Gastroesophageal sphincter (tissue), 4 donors: ENCODE data around the gene GLS2. TPM values are rescaled to one million over a fixed set of nuclear protein-coding genes. Genes with fewer than 3 reads are reported as not detected.
"Not testable (repeated sequence)": the region's sequence is repeated elsewhere in the genome, so short reads cannot be mapped to it uniquely, and the experiment has no call there.

Source experiments
- ATAC-seq: fragments of 150-250 bp; one replicate; pipeline ENCODE4 v1.9.1; 2016; ENCODE audit warnings: mild to moderate bottlenecking, moderate library complexity
- H3K27ac ChIP-seq, 4 donors: fragments of 200-600 bp; sonication (generic) in 3 of 4; 1 replicate in 3 of 4; 2 replicates in 1 of 4; pipeline ENCODE4 v1.5.1; 2016 to 2019
- H3K27me3 ChIP-seq: fragments of 200-600 bp; sonication (generic); one replicate; pipeline ENCODE4 v1.5.1; 2019
- H3K36me3 ChIP-seq, 2 donors: fragments of 200-600 bp; sonication (generic); one replicate each; pipeline ENCODE4 v1.5.1; 2019; ENCODE audit warnings: control low read depth in 1 of 2
- H3K4me1 ChIP-seq, 3 donors: fragments of 200-600 bp; sonication (generic); 1 replicate in 2 of 3; 2 replicates in 1 of 3; pipeline ENCODE4 v1.5.1; 2016 to 2019; ENCODE audit warnings: control low read depth in 2 of 3
- H3K4me3 ChIP-seq, 2 donors: fragments of 200-600 bp; sonication (generic); one replicate each; pipeline ENCODE4 v1.5.1; 2019; ENCODE audit warnings: mild to moderate bottlenecking in 1 of 2, moderate library complexity in 1 of 2
- H3K9me3 ChIP-seq, 3 donors: fragments of 200-600 bp; sonication (generic); one replicate each; pipeline ENCODE4 v1.5.1; 2017 to 2019; ENCODE audit warnings: control low read depth in 2 of 3
- CTCF ChIP-seq, 4 experiments: fragments of 200-600 bp in 2 of 4; fragments of 450-650 bp in 2 of 4; sonication (generic) in 1 of 4; IDR thresholded peaks; one replicate each; pipeline ENCODE4 v1.5.1; 2017 to 2019; ENCODE audit warnings: antibody characterized with exemption in 4 of 4, mild to moderate bottlenecking in 2 of 4, moderate library complexity in 2 of 4
- EP300 ChIP-seq: sonication (generic); formaldehyde crosslinking; IDR thresholded peaks from one replicate; pipeline ENCODE4 v1.6.1; 2017; ENCODE audit warnings: antibody characterized with exemption, mild to moderate bottlenecking
- POLR2A ChIP-seq, 2 donors: fragments of 450-650 bp; IDR thresholded peaks; one replicate each; pipeline ENCODE4 v1.6.1; 2017; ENCODE audit warnings: antibody characterized with exemption in 2 of 2, mild to moderate bottlenecking in 2 of 2, moderate library complexity in 1 of 2
- POLR2AphosphoS5 ChIP-seq: sonication (generic); formaldehyde crosslinking; IDR thresholded peaks from one replicate; pipeline ENCODE4 v1.6.1; 2017; ENCODE audit warnings: antibody characterized with exemption
- WGBS, 2 donors: methylation state at CpG; one replicate each; pipeline ENCODE4 v1.1.5; 2018; ENCODE audit warnings: low coverage in 1 of 2; 5-methylcytosine and 5-hydroxymethylcytosine counted together
- total RNA-seq, 4 donors: library from RNA; depleted of rRNA; stranded (reverse); fragments of >200 nt; gene quantifications; one replicate each; pipeline ENCODE4 v1.1.0, GENCODE V29; 2016

Gene GLS2
- total RNA-seq, 4 donors from 2014 or later = 1.1 to 4.1 (median 1.6) TPM

- Histone ChIP-seq H3K9me3 (no peaks in the 10 kb centered on the region), H3K4me3 (no peak overlapping the region), H3K27ac (no peak overlapping the region), H3K4me1 (peaks cover 0 to 4% (median 0%) of the 10 kb centered on the region in 3 donors), H3K36me3 (no peaks in the 10 kb centered on the region), H3K27me3 (no peaks in the 10 kb centered on the region)
- TF ChIP-seq POLR2A (IDR thresholded peaks at IDR 0.05) (no peak), CTCF (IDR thresholded peaks at IDR 0.05) (no peak), EP300 (no peak), POLR2AphosphoS5 (no peak)
- 92% methylated on average over 9 to 14 of the region's 16 CpGs for WGBS, 2 donors
- ATAC-seq = no peak
Measured at GRCh38 chr12:56510786-56511185, 22.8 kb upstream of the GLS2 start.

GRCh38 chr12:56499879-56500278, 11.9 kb upstream of the GLS2 start:
- not testable (repeated sequence) for H3K27me3 ChIP-seq, ATAC-seq, H3K9me3 ChIP-seq, H3K36me3 ChIP-seq, H3K27ac ChIP-seq, H3K4me3 ChIP-seq, H3K4me1 ChIP-seq
- 80 to 85% methylated on average over 2 to 11 of the region's 13 CpGs for WGBS, 2 donors

GRCh38 chr12:56499452-56499851, 11.5 kb upstream of the GLS2 start:
- H3K4me1 ChIP-seq, H3K9me3 ChIP-seq, ATAC-seq, H3K27me3 ChIP-seq, H3K36me3 ChIP-seq, H3K27ac ChIP-seq, H3K4me3 ChIP-seq: not testable (repeated sequence)
- WGBS, 2 donors = 65 to 75% methylated on average over 3 to 8 of the region's 9 CpGs

- H3K36me3 ChIP-seq, H3K27me3 ChIP-seq, H3K27ac ChIP-seq, ATAC-seq, H3K9me3 ChIP-seq, H3K4me3 ChIP-seq, H3K4me1 ChIP-seq: not testable (repeated sequence)
- 80 to 83% methylated on average over 13 of the region's 14 CpGs for WGBS, 2 donors
Measured at GRCh38 chr12:56498126-56498902, 10.4 kb upstream of the GLS2 start.

- not testable (repeated sequence) for H3K27ac ChIP-seq, H3K36me3 ChIP-seq, H3K27me3 ChIP-seq, ATAC-seq, H3K9me3 ChIP-seq, H3K4me1 ChIP-seq
- peak in 3 of 4 experiments; percentile 18 to 46 (median 26) for TF ChIP-seq CTCF (IDR thresholded peaks at IDR 0.05)
- 10% methylated on average over 2 of the region's 17 CpGs; no CpG with 5 or more reads in 1 of the 2 donors for WGBS, 2 donors
- peak overlapping the region in 1 of 2 donors; percentile 27 for H3K4me3 ChIP-seq
Measured at GRCh38 chr12:56496704-56497103, 8.7 kb upstream of the GLS2 start.

GRCh38 chr12:56494481-56494880, 6.5 kb upstream of the GLS2 start:
- H3K4me1 ChIP-seq, ATAC-seq, H3K36me3 ChIP-seq, H3K27ac ChIP-seq, H3K27me3 ChIP-seq, H3K9me3 ChIP-seq, H3K4me3 ChIP-seq: not testable (repeated sequence)
- no CpG with 5 or more reads among the region's 27 CpGs for WGBS, 2 donors

GRCh38 chr12:56494106-56494415, 6.1 kb upstream of the GLS2 start:
- not testable (repeated sequence) for H3K27ac ChIP-seq, ATAC-seq, H3K36me3 ChIP-seq, H3K4me1 ChIP-seq, H3K27me3 ChIP-seq, H3K4me3 ChIP-seq, H3K9me3 ChIP-seq
- no CpG with 5 or more reads among the region's 15 CpGs for WGBS, 2 donors

GRCh38 chr12:56493409-56494105, 5.6 kb upstream of the GLS2 start:
- not testable (repeated sequence) for H3K9me3 ChIP-seq, H3K27ac ChIP-seq, H3K4me1 ChIP-seq, H3K4me3 ChIP-seq, H3K36me3 ChIP-seq, ATAC-seq, H3K27me3 ChIP-seq
- WGBS, 2 donors = 76% methylated on average over 4 of the region's 31 CpGs; no CpG with 5 or more reads in 1 of the 2 donors
